A673 (cell line): ENCODE measurements around the gene ZSCAN16.
"Not testable (repeated sequence)": the region's sequence is repeated elsewhere in the genome, so short reads cannot be mapped to it uniquely, and the experiment has no call there.

ENCODE experiments used
- CTCF ChIP-seq: fragments of 300-800, 200-600 bp; sonication (generic); conservative IDR thresholded peaks from 2 replicates; pipeline ENCODE4 v1.5.1; 2017; ENCODE audit warnings: low read depth, mild to moderate bottlenecking, antibody characterized with exemption, low read length, moderate library complexity, mixed read lengths
- EZH2 ChIP-seq: fragments of 200-600 bp; sonication (generic); IDR thresholded peaks from 2 replicates; pipeline ENCODE4 v1.6.1; 2017; ENCODE audit warnings: borderline replicate concordance, low read depth, mild to moderate bottlenecking, mixed read lengths, antibody characterized with exemption, low read length; ENCODE audit not compliant: poor library complexity, severe bottlenecking

GRCh38 chr6:28122283-28122682 lies 2.1 kb upstream of the ZSCAN16 start:
- not testable (repeated sequence) for TF ChIP-seq CTCF, EZH2
